HG03442 (cell line): ENCODE results near the gene CD14.
"Not testable (repeated sequence)": the region's sequence is repeated elsewhere in the genome, so short reads cannot be mapped to it uniquely, and the experiment has no call there.

ENCODE experiments used
- ATAC-seq: cut with Tn5 transposase; IDR thresholded peaks from one replicate; pipeline ENCODE4 v1.9.1; 2021; ENCODE audit warnings: mild to moderate bottlenecking, moderate library complexity; ENCODE audit not compliant: unreplicated experiment

Gene CD14

GRCh38 chr5:140633021-140633471 is at the start of gene CD14:
CD14 (minus strand) TSS chr5:140633175; CDS start chr5:140633071, 104 bp downstream.
- no peak for ATAC-seq

GRCh38 chr5:140678993-140679392 is 46.0 kb upstream of the CD14 start:
- ATAC-seq, result no peak

DNA sequence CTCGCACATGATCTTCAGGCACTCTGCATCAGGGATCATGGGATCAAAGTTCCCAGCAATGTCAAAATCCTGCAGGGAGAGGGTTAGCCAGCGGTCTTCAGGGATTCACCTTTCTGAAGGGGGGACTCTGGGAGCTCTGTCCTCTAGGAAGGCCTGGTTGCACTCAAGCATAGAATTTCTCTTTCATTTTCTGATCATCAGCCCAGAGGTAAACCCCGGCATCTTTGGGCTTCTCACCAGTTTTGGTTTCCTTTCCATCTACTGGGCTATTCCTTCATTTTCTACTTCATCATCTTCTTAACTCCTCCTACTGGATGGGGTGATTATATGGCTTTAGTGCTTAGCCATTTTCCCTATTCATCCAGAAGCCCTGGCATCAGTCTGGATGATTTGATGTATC is 45.0 kb upstream of the CD14 start:
- peak; percentile 68 for ATAC-seq

DNA sequence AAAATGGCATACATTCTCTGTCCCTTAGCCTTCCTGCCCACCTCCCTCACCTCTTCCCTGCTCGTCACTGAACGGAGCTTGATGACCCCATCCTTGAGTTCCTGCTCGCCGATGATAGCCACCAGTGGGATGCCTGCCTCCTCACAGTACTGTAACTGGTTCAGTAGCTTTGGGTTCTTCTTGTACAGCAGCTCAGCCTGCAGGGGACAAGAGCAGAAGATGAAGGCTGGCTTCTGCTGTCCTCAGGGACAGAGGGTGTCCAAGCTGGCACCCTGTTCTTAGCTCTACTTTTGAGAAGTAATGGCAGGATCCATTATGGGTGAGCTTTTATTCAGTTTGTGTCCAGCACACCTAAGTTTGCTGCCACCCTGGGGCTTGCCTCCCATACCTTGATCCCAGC is 41.7 kb upstream of the CD14 start:
- ATAC-seq, result no peak

- no peak for ATAC-seq
Measured at GRCh38 chr5:140674211-140674610, 41.2 kb upstream of the CD14 start.

- no peak for ATAC-seq
Measured at GRCh38 chr5:140673187-140673976, 40.4 kb upstream of the CD14 start, which contains the start of gene DND1. DND1 (minus strand) TSS chr5:140673576; CDS start chr5:140673542, 34 bp downstream.

- no peak for ATAC-seq
Measured at GRCh38 chr5:140672455-140673186, 39.6 kb upstream of the CD14 start.

- no peak for ATAC-seq
Measured at GRCh38 chr5:140671472-140672125, 38.6 kb upstream of the CD14 start.

GRCh38 chr5:140671035-140671434 is 38.1 kb upstream of the CD14 start:
- ATAC-seq, result not testable (repeated sequence)

DNA sequence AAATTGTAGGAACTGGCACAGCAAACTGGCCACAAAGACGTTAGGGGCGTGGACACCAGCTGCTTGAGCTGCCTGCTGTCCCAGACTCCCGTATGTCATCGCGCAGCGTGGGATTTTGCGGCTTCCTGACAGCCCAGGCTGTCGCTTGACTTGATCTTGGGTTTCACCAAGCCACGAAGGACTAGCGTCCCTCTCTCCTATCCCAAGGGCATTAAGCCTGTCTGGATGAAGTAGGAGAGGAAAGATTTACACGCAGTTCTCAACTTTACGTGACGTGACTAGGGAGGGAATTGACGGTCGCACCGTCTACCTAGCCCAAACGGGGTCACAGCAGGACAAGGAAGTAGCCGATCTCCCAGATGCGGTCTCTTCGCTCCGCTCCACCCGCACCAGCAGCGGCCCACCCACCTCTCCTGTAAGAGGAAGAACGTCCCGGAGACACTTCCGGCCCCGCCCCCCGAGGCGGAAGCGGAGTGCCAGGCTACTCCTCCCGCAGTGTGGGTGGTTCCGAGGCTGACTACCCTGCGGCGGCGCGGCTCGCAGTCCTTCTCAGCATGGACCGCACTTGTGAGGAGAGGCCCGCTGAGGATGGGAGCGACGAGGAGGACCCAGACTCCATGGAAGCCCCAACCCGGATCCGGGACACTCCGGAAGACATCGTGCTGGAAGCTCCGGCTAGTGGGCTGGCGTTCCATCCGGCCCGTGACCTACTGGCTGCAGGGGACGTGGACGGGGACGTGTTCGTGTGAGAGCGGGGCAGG is 31.6 kb upstream of the CD14 start, which contains the start of gene WDR55:
Gene WDR55, plus strand, starts transcription at position 546 of the 761 bp plus-strand sequence. Its CDS starts 9 bp downstream, at position 555.
- ATAC-seq, result peak; percentile 96

DNA sequence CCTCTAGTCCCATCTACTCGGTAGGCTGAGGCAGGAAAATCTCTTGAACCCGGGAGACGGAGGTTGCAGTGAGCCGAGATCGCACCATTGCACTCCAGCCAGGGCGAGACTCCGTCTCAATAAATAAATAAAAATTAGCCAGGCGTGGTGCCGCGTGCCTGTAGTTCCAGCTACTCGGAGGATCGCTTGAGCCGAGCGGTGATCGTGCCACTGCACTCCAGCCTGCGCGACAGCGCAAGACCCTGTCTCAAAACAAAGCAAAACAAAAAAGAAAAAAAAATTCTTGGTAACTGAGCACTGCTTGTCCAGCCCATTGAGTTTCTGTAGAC is 31.0 kb upstream of the CD14 start:
- ATAC-seq, result no peak

GRCh38 chr5:140660371-140660770 is 27.4 kb upstream of the CD14 start:
- not testable (repeated sequence) for ATAC-seq

GRCh38 chr5:140658870-140659269 is 25.9 kb upstream of the CD14 start:
- no peak for ATAC-seq

DNA sequence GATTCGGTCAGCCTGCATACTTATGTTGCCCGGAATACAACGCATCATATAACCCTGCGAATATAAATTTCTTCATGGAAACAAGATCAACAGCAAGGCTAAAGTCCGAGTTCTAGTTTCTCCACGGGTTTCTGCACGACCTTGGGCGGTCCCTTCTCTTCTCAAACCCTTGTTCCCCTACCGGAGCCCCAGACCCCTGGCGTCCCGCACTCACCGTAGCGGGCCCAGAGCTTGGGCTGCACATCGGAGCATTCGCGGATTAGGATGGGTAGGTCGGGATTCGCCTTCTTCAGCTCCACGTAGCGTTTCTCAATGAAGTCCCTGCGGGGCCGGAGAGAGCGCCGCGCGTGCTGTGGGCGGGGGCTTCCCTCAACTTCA is 14.1 kb upstream of the CD14 start:
- ATAC-seq, result no peak

DNA sequence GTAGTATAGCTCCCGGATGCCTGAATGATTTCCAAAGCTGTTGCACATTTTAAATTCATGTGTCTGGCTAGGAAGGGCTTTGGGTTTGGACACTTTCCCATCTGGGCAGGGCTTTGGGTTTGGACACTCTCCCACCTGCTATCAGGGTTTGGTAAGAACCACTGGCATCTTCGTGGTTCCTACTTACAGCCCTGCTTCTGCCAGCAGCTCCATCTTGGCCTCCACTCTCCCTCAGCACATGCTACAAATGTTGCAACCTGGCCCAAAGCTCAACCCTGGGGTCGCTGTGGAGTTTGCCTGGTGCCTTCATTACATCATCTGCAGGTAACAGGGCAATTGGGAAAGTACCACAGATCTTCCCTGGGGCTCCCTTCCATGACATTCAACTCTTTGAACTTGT is 9.7 kb upstream of the CD14 start:
- no peak for ATAC-seq

- no peak for ATAC-seq
Measured at GRCh38 chr5:140641716-140642115, 8.7 kb upstream of the CD14 start.

GRCh38 chr5:140639148-140639981 is 6.4 kb upstream of the CD14 start, which contains the start of gene TMCO6:
TMCO6 (plus strand) TSS chr5:140639451; CDS start chr5:140639528, 77 bp downstream.
- ATAC-seq, result peak; percentile 92

GRCh38 chr5:140638898-140639147 is 5.8 kb upstream of the CD14 start:
- not testable (repeated sequence) for ATAC-seq

DNA sequence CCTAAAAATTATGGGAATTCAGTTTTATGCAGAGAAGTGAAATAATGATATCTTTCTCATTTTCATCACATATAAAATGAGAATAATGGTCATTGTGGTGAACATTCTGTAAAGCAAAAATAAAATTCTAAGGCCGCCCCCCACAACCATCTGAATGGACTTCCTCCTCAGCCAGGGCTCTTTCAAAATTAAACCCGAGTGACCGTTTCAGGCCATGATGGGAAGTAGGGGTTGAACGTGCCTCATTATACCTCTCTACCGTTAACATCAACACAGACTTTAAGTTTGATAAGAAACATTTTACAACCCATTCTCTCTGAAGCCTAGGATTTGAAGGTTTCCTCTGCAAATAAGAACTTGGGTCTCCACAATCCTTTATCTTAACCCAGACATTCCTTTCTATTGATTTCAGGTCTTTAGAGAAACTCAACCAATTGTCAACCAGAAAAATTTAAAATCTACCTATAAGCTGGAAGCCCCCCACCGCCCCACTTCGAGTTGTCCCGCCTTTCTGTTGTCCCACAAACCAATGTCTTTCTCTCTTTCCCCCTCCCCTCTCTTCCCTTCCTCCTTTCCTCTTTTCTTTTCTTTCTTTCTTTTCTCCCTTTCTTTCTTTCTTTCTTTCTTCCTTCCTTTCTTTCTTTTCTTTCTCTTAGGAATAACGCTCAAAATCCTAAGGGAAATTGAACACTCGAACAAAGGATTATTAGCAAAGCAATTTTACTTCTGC is 4.6 kb upstream of the CD14 start:
- no peak for ATAC-seq
